ENCODE results near the gene INSYN2B. TPM values are rescaled to one million over a fixed set of nuclear protein-coding genes. Genes with fewer than 3 reads are reported as not detected.
A peak's percentile ranks its signal among the peaks of the same experiment; 100 is the strongest.

The INSYN2B gene
- total RNA-seq, 1 donor from 2014 or later = 0.26 TPM

DNA sequence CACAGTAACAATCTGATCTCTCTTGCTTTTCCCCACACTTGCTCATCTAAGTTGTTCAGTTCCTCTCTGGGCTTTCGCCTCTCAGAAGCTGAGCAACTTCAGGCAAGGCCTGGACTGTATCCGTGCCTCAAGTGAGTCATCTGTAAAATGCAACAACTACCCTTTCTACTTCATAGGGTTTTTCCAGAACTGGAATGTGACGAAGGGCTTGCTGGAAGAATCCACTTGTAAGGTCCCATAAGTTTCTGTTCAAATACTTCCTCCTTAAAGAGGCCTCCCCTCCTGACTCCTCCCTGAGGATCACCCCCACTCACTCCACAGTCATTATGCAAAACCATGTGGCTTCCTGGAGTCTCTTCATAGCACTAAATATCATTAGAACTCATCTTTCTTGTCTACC, 17.5 kb upstream of the INSYN2B start:
- no peaks in the 10 kb centered on the region for H3K36me3 ChIP-seq
- TF ChIP-seq, protein P1, sequence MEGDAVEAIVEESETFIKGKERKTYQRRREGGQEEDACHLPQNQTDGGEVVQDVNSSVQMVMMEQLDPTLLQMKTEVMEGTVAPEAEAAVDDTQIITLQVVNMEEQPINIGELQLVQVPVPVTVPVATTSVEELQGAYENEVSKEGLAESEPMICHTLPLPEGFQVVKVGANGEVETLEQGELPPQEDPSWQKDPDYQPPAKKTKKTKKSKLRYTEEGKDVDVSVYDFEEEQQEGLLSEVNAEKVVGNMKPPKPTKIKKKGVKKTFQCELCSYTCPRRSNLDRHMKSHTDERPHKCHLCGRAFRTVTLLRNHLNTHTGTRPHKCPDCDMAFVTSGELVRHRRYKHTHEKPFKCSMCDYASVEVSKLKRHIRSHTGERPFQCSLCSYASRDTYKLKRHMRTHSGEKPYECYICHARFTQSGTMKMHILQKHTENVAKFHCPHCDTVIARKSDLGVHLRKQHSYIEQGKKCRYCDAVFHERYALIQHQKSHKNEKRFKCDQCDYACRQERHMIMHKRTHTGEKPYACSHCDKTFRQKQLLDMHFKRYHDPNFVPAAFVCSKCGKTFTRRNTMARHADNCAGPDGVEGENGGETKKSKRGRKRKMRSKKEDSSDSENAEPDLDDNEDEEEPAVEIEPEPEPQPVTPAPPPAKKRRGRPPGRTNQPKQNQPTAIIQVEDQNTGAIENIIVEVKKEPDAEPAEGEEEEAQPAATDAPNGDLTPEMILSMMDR (IDR thresholded peaks at IDR 0.05) = no peak
- TF ChIP-seq EZH2phosphoT487 (IDR thresholded peaks at IDR 0.05) = no peak
- no peak for TF ChIP-seq EZH2 (IDR thresholded peaks at IDR 0.05)
- no peak overlapping the region for H3K9ac ChIP-seq
- Mint-ChIP-seq H3K9me3 (no peaks in the 10 kb centered on the region), H3K27me3 (ENCODE audit: insufficient read depth, low read depth) (no peaks in the 10 kb centered on the region), H3K4me1 (peaks cover 15% of the 10 kb centered on the region), H3K36me3 (no peaks in the 10 kb centered on the region), H3K4me3 (no peak overlapping the region), H3K27ac (no peak overlapping the region)
- no peak overlapping the region for H3K27ac ChIP-seq
- H3K4me2 ChIP-seq = no peak overlapping the region
- H3K79me2 ChIP-seq (ENCODE audit: low read depth) = no peaks in the 10 kb centered on the region
- no peaks in the 10 kb centered on the region for H3K4me1 ChIP-seq
- H3F3A ChIP-seq (ENCODE audit: low read depth) = no peaks in the 10 kb centered on the region
- H3K27me3 ChIP-seq = no peaks in the 10 kb centered on the region
- H3K9me3 ChIP-seq (ENCODE audit: low read depth) = no peaks in the 10 kb centered on the region
- no peak for DNase-seq (ENCODE audit: low spot score)
- H3K4me3 ChIP-seq = no peak overlapping the region
- no peaks in the 10 kb centered on the region for H4K20me1 ChIP-seq (ENCODE audit: low read depth)
- no peak overlapping the region for H2AFZ ChIP-seq (replicated peaks)

DNA sequence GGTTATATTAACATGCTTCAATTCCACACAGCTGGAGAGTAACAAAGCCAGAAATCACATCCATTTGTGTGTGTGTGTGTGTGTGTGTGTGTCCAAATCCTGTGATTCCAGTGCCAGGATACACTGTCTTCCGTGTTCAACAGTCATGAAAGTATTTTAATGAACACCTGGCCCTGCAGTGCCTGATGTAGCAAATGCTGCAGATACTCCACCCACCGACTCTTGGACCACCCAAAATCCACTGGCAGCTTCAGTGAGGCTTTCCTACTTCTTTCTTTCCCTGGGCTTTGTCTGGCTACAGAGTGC, 13.1 kb upstream of the INSYN2B start:
- Mint-ChIP-seq H3K4me1 (peaks cover 16% of the 10 kb centered on the region), H3K36me3 (no peaks in the 10 kb centered on the region), H3K27me3 (ENCODE audit: insufficient read depth, low read depth) (peaks cover 6% of the 10 kb centered on the region), H3K4me3 (no peak overlapping the region), H3K27ac (peak overlapping the region; percentile 20), H3K9me3 (no peaks in the 10 kb centered on the region)
- H3K79me2 ChIP-seq (ENCODE audit: low read depth) = no peaks in the 10 kb centered on the region
- H2AFZ ChIP-seq (replicated peaks) = no peak overlapping the region
- DNase-seq (ENCODE audit: low spot score) = no peak
- no peak for TF ChIP-seq EZH2phosphoT487 (IDR thresholded peaks at IDR 0.05)
- no peak for TF ChIP-seq EZH2 (IDR thresholded peaks at IDR 0.05)
- TF ChIP-seq, protein P1 (IDR thresholded peaks at IDR 0.05) = no peak
- H3K27ac ChIP-seq = no peak overlapping the region
- no peak overlapping the region for H3K4me2 ChIP-seq
- no peak overlapping the region for H3K4me3 ChIP-seq
- H3K9ac ChIP-seq = no peak overlapping the region
- H3K4me1 ChIP-seq = no peaks in the 10 kb centered on the region
- H4K20me1 ChIP-seq (ENCODE audit: low read depth) = no peaks in the 10 kb centered on the region
- H3K9me3 ChIP-seq (ENCODE audit: low read depth) = no peaks in the 10 kb centered on the region
- H3K27me3 ChIP-seq = no peaks in the 10 kb centered on the region
- H3K36me3 ChIP-seq = no peaks in the 10 kb centered on the region
- H3F3A ChIP-seq (ENCODE audit: low read depth) = no peaks in the 10 kb centered on the region

DNA sequence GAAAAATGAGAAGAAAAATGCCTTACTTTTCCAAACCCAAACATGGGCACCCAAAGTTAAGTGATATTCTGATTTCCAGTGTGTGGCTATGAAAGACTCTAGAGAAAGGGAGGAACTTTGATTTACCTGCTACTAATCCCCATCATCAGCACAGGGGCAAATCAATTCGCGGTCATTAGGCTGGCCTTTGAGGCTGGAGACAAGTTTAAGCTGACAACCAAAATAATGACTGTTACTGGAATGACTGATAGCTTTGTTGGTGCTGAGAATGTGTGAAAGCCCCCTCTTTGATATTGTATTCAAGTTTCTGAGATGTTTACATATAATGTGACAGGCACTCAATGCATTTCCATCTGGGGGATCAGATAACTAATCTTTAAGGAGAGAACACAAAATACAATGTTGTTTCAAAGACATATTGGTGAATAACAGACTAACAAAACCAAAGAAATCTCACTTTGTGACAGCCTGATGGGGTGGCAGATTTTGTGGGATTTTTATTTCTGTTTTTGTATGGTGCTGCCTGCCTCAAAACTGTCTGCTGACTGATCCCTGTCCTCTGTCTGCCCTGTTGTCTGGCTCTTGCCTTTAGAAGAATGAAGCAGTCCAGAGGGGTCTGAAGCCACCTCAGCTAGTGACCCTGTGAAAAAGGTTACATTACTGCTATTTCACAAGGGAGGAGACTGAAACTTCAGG, 12.6 kb upstream of the INSYN2B start:
- Histone ChIP-seq H3K4me3 (no peak overlapping the region), H3K9me3 (ENCODE audit: low read depth) (no peaks in the 10 kb centered on the region), H3K27ac (no peak overlapping the region), H3F3A (ENCODE audit: low read depth) (no peaks in the 10 kb centered on the region), H3K4me1 (no peaks in the 10 kb centered on the region), H3K9ac (no peak overlapping the region), H3K36me3 (no peaks in the 10 kb centered on the region), H3K79me2 (ENCODE audit: low read depth) (no peaks in the 10 kb centered on the region), H3K4me2 (no peak overlapping the region), H2AFZ (replicated peaks) (no peak overlapping the region), H3K27me3 (no peaks in the 10 kb centered on the region), H4K20me1 (ENCODE audit: low read depth) (no peaks in the 10 kb centered on the region)
- Mint-ChIP-seq H3K27me3 (ENCODE audit: insufficient read depth, low read depth) (peaks cover 6% of the 10 kb centered on the region), H3K27ac (no peak overlapping the region), H3K36me3 (no peaks in the 10 kb centered on the region), H3K9me3 (no peaks in the 10 kb centered on the region), H3K4me3 (no peak overlapping the region), H3K4me1 (peaks cover 16% of the 10 kb centered on the region)
- DNase-seq (ENCODE audit: low spot score) = no peak
- TF ChIP-seq, protein P1 (IDR thresholded peaks at IDR 0.05) = no peak

Measured in neural progenitor cell (in vitro differentiated cells).